Gastrocnemius medialis (tissue), 4 donors: ENCODE data around the gene GLUD1. TPM values are rescaled to one million over a fixed set of nuclear protein-coding genes. Genes with fewer than 3 reads are reported as not detected.
"Not testable (repeated sequence)": the region's sequence is repeated elsewhere in the genome, so short reads cannot be mapped to it uniquely, and the experiment has no call there.

Source experiments
- ATAC-seq, 2 donors: fragments of 150-250 bp; one replicate each; pipeline ENCODE4 v1.9.1; 2016
- DNase-seq, 2 donors: peaks; one replicate each; pipeline ENCODE4 v3.0.0-alpha.2; 2019
- H3K27ac ChIP-seq, 4 donors: fragments of 200-600 bp; sonication (generic); 1 replicate in 1 of 4; 2 replicates in 3 of 4; pipeline ENCODE4 v1.5.1; 2016 to 2018; ENCODE audit warnings: mild to moderate bottlenecking in 2 of 4, moderate library complexity in 1 of 4
- H3K27me3 ChIP-seq, 3 donors: fragments of 200-600 bp; sonication (generic) in 2 of 3; 1 replicate in 1 of 3; 2 replicates in 2 of 3; pipeline versions ENCODE4 v1.5.1 to v1.6.0; 2016 to 2019; ENCODE audit warnings: mild to moderate bottlenecking in 1 of 3, moderate library complexity in 1 of 3
- H3K36me3 ChIP-seq, 2 donors: fragments of 200-600 bp; sonication (generic) in 1 of 2; one replicate each; pipeline ENCODE4 v1.5.1; 2017 to 2018
- H3K4me1 ChIP-seq, 2 donors: fragments of 200-600 bp; sonication (generic) in 1 of 2; one replicate each; pipeline ENCODE4 v1.5.1; 2016 to 2017; ENCODE audit warnings: mild to moderate bottlenecking in 2 of 2
- H3K4me3 ChIP-seq, 4 donors: fragments of 200-600 bp; sonication (generic) in 3 of 4; 1 replicate in 1 of 4; 2 replicates in 3 of 4; pipeline ENCODE4 v1.5.1; 2016 to 2019; ENCODE audit warnings: mild to moderate bottlenecking in 2 of 4
- H3K9me3 ChIP-seq, 3 donors: fragments of 200-600 bp; sonication (generic) in 2 of 3; 1 replicate in 1 of 3; 2 replicates in 2 of 3; pipeline ENCODE4 v1.5.1; 2016 to 2019
- POLR2A ChIP-seq, 2 donors: fragments of 450-650 bp; IDR thresholded peaks; one replicate each; pipeline ENCODE4 v1.6.1; 2017; ENCODE audit warnings: antibody characterized with exemption in 2 of 2, mild to moderate bottlenecking in 2 of 2, moderate library complexity in 2 of 2
- in situ Hi-C, 4 donors: fragments of 200-750 bp; cut with MboI; loops; one replicate each; pipeline versions ENCODE4 v1.15.0 to v1.8.0; 2017; ENCODE audit warnings: low sequenced_read_pairs in 4 of 4
- intact Hi-C: fragments of 100-400 bp; cut with DNase I; formaldehyde crosslinking; loops from one replicate; pipeline ENCODE4 v1.15.1; 2023; ENCODE audit warnings: low total_unique reads
- total RNA-seq, 4 donors: library from RNA; depleted of rRNA; stranded (reverse); fragments of >200 nt; gene quantifications; one replicate each; pipeline versions ENCODE4 v1.1.0 to v1.2.3, GENCODE V29; 2016
- TF ChIP-seq, protein P1 (sequence below), 5 experiments: fragments of 450-650 bp in 3 of 5; fragments of 200-600 bp in 2 of 5; sonication (generic) in 2 of 5; IDR thresholded peaks in 4 of 5; conservative IDR thresholded peaks in 1 of 5; 1 replicate in 4 of 5; 2 replicates in 1 of 5; pipeline ENCODE4 v1.5.1; 2016 to 2019; ENCODE audit warnings: antibody characterized with exemption in 5 of 5, mild to moderate bottlenecking in 3 of 5, moderate library complexity in 3 of 5

Gene GLUD1
- total RNA-seq = 10 to 100 TPM; 69.2 to 80.1 (median 77.2) TPM

DNA sequence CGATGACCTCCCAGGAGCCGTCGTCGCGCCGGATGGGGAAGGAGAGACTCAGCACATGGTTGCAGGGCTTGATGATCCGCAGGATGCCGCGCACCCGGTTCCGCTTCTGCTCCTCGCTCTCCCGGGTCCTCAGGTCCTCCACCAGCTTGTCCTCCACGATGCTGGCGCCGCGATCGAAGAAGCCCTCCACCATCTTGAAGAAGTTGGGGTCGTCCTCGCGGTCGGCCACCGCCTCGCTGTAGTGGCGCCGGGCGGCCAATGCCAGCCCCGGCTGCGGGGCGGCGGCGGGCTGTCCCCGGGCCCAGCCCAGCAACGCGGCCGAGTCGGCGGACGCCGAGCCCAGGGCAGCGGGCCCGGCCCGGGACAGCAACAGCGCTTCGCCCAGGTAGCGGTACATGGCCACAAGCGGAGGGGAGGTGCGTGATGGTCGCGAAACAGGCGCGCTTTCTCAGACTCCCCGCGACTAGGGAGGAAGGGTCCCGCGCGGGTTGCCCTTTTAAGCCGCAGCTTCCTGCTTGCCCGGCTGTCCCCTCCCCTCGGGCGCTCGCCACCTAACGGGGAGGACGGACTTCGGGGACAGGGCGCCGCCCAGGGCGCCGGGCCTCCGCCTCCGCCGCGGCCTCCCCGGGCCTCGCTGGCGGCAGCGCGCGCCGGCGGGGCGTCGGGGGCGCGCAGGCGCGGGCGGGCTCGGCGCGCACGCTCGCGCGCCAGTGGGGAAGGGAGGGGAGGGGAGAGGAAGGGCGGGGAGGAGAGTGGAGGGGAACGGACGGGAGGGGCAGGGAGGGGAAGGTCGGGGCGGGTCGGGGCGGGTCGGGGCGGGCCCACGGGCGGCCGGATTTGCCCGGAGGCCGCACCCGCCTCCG is at the start of gene GLUD1, which contains the start of gene SHLD2:
Gene GLUD1, minus strand, starts transcription at position 471 of the 863 bp plus-strand sequence. Its CDS starts 74 bp downstream, at position 397.
Gene SHLD2, plus strand, starts transcription at position 834 of the 863 bp plus-strand sequence. CDS start 56,149 bp downstream, outside the sequence.
- in situ Hi-C loops = loop anchor here in 1 of 4 donors (25.0 kb wide), 1 partner anchor 157 kb away; no protein-coding TSS in a partner anchor

DNA sequence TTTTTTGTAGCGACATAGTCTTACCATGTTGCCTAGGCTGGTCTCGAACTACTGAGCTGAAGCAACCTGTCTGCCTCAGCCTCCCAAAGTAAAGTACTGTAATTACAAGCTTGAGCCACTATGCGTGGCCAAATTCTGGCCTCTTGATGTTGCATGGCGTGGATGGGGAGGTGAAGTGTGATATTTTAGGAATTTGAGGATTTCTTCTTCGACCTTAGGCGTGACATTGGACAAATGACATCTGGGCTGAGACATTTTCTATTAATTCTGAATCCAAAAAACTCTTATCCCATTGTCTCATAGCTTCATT is 48.4 kb upstream of the GLUD1 start:
- DNase-seq, H3K27me3 ChIP-seq, H3K4me3 ChIP-seq, H3K9me3 ChIP-seq, H3K36me3 ChIP-seq, intact Hi-C loops, H3K4me1 ChIP-seq, ATAC-seq, in situ Hi-C loops, H3K27ac ChIP-seq: not testable (repeated sequence)

More for the DNA sequence above, at the start of gene GLUD1, which contains the start of gene SHLD2:
- peak; percentile 88 to 89 for DNase-seq
- peak; percentile 83 to 87 for ATAC-seq
- intact Hi-C loops = loop anchor here (1.0 to 10.0 kb wide), 3 partner anchors 123 to 560 kb away; partner anchors contain the start of gene BMPR1A
- peaks cover 0 to 3% of the 10 kb centered on the region in 2 donors for H3K36me3 ChIP-seq
- H3K27ac ChIP-seq = peak within 1 kb of the TSS; percentile 95 to 99 (median 97)
- peaks cover 12 to 30% of the 10 kb centered on the region in 2 donors for H3K4me1 ChIP-seq
- peak within 1 kb of the TSS; percentile 82 to 94 (median 86) for H3K4me3 ChIP-seq
- no peaks in the 10 kb centered on the region for H3K27me3 ChIP-seq
- TF ChIP-seq POLR2A (IDR thresholded peaks at IDR 0.05) = peak; percentile 82 to 84
- TF ChIP-seq, protein P1, sequence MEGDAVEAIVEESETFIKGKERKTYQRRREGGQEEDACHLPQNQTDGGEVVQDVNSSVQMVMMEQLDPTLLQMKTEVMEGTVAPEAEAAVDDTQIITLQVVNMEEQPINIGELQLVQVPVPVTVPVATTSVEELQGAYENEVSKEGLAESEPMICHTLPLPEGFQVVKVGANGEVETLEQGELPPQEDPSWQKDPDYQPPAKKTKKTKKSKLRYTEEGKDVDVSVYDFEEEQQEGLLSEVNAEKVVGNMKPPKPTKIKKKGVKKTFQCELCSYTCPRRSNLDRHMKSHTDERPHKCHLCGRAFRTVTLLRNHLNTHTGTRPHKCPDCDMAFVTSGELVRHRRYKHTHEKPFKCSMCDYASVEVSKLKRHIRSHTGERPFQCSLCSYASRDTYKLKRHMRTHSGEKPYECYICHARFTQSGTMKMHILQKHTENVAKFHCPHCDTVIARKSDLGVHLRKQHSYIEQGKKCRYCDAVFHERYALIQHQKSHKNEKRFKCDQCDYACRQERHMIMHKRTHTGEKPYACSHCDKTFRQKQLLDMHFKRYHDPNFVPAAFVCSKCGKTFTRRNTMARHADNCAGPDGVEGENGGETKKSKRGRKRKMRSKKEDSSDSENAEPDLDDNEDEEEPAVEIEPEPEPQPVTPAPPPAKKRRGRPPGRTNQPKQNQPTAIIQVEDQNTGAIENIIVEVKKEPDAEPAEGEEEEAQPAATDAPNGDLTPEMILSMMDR (IDR thresholded peaks at IDR 0.05 in 4 of 5, conservative IDR thresholded peaks at IDR 0.05 in 1 of 5) = peak in 1 of 5 experiments; percentile 19
- no peaks in the 10 kb centered on the region for H3K9me3 ChIP-seq

DNA sequence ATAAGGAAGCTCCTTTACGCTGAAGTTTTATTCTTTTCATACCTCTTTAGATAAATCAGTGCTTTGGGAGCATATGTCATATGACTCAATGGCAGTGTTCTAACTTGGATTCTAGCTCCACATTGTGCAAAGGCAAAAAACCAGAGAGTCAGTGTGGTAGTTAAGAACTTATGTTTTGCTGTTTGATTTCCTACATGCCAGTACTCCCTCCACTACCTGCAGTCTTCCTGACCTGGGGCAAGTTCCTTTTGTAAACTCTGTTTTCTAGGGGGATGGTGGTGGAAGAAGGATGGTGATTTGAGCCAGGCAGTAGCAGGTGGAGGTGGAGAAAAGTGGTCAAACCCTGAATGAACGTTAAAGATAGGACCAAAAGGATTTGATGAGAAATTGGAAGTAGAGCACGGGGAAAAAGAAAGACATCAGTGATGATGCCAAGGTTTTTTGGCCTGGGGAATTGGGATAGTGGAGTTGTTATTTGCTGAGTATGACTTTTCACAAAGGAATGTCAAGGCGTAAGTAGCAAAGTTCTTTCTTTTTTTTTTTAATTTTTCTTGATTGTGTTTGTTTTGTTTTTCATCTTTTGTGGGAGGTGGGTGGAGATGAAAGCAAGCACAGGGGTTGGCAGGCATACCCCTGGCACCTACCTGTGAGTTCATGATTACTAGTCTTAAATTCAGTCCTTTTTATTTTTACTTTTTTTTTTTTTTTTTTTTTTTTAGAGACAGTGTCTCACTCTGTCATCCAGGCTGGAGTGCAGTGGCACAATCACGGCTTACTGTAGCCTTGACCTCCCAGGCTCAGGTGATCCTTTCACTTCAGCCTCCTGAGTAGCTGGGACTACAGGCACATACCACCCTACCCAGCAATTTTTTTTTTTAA is 47.8 kb upstream of the GLUD1 start:
- DNase-seq = not testable (repeated sequence)
- ATAC-seq = peak; percentile 55 to 56

DNA sequence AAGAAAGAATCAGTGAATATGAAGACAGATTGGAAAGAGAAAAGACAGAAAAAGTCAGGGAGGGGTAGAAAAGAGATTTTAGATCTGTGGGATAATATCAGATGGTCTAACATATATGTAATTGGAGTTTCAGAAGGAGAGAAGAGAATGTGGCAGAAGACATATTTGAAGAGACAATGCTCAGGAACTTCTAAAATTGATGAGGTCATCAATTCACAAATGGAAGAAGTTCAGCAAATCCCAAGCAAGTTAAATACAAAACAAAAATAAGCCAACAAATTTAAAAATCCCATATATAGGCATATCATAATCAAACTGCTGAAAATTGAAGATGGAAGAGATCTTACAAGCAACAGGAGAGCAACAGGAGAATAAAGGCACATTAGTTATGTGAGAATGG is 42.8 kb upstream of the GLUD1 start:
- H3K27ac ChIP-seq, intact Hi-C loops, H3K36me3 ChIP-seq, H3K27me3 ChIP-seq, DNase-seq, in situ Hi-C loops, H3K9me3 ChIP-seq, H3K4me3 ChIP-seq, ATAC-seq: not testable (repeated sequence)
- H3K4me1 ChIP-seq = peaks cover 6 to 14% of the 10 kb centered on the region in 2 donors

More for the DNA sequence above, 47.8 kb upstream of the GLUD1 start:
- H3K9me3 ChIP-seq, H3K27me3 ChIP-seq, H3K36me3 ChIP-seq, H3K27ac ChIP-seq, H3K4me1 ChIP-seq, H3K4me3 ChIP-seq, intact Hi-C loops, in situ Hi-C loops: not testable (repeated sequence)

DNA sequence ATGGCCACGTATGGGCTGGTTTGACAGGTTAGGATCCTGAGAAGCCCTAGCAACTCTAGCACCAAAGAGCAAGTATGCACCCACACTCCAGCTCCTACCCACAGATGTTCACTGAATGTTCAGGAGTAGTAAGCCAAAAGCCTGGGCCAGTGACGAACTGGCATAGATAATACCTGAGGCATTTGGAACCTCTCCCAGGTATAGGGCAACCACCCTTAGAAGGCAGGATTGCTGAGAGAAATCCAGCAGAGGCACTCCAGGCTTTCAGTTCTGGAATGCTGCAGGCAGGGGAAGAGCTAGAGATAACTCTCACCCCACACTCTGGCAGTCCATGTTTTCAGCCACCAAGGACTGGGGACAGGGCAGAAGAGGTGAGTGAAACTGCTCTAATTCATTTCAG is 39.8 kb upstream of the GLUD1 start:
- intact Hi-C loops, H3K9me3 ChIP-seq, ATAC-seq, DNase-seq, H3K27ac ChIP-seq, H3K27me3 ChIP-seq, H3K4me3 ChIP-seq, H3K36me3 ChIP-seq, in situ Hi-C loops: not testable (repeated sequence)
- H3K4me1 ChIP-seq = peaks cover 9 to 14% of the 10 kb centered on the region in 2 donors

DNA sequence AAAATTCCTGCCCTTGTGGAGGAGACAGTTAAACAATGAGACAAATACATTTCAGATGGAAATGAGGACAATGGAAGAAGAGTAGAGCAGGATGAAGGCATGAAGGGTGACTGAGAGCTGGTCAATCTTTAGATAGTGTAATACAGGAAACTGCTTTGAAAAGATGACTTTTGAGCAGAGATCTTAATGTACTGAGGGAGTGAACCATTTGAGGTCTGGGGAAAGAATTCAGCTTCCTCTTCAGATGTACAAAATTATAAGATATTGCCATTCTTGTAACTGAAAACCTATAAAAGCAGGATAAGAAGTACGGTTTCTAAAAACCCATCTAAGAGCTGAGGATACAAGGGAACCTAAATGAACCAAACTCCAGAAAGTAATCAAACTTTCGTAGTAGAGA is 39.3 kb upstream of the GLUD1 start:
- ATAC-seq, H3K27me3 ChIP-seq, DNase-seq, intact Hi-C loops, H3K9me3 ChIP-seq, in situ Hi-C loops, H3K36me3 ChIP-seq, H3K4me3 ChIP-seq, H3K27ac ChIP-seq: not testable (repeated sequence)
- H3K4me1 ChIP-seq = peaks cover 9 to 14% of the 10 kb centered on the region in 2 donors

DNA sequence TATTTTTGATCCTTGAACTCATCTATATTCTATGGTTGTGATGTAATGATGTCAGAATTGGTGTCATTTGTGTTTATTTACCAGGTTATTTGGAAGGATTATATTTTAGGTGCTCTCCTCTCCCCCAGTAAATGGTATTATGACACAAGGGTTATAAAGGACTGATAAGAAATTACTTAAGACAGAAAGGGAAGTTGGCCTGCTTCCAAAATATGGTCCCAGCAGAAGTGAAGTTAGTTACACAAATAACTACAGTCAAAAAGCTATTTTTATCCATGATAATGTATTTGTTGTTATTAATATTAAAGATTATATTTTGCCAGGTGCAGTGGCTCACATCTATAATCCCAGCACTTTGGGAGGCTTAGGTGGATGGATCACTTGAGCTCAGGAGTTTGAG is 37.5 kb upstream of the GLUD1 start:
- not testable (repeated sequence) for ATAC-seq, DNase-seq

DNA sequence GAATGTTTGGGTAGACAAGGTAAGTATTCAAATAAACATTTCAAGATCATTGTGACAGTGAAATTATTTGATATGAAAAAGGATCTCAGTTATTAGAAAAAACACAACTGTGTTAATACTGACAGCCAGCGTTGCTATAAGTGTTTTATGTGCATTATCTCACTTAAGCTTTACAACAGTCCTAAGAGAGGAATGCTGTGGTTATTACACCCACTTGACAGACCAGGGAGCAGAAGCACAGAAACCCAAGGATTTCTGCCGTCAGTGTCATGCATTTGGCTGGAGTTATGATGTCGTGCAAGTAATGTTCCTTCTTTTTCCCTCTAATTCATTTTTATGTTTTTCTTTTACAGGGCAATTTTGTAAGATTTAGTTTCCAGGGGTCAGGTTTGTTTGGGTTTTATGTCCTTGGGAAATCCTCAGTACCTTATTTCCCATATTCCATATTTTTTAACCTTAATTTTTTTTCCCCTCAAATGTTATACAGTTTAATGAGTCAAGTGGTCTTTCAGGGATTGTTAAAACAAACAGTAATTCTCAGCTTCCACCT is 33.0 kb upstream of the GLUD1 start:
- H3K36me3 ChIP-seq, H3K27ac ChIP-seq, H3K27me3 ChIP-seq, H3K4me3 ChIP-seq, intact Hi-C loops, in situ Hi-C loops, H3K9me3 ChIP-seq, DNase-seq, ATAC-seq, H3K4me1 ChIP-seq: not testable (repeated sequence)

More for the DNA sequence above, 37.5 kb upstream of the GLUD1 start:
- H3K27ac ChIP-seq, H3K9me3 ChIP-seq, H3K4me3 ChIP-seq, intact Hi-C loops, in situ Hi-C loops, H3K36me3 ChIP-seq, H3K27me3 ChIP-seq: not testable (repeated sequence)
- peaks cover 9 to 14% of the 10 kb centered on the region in 2 donors for H3K4me1 ChIP-seq

DNA sequence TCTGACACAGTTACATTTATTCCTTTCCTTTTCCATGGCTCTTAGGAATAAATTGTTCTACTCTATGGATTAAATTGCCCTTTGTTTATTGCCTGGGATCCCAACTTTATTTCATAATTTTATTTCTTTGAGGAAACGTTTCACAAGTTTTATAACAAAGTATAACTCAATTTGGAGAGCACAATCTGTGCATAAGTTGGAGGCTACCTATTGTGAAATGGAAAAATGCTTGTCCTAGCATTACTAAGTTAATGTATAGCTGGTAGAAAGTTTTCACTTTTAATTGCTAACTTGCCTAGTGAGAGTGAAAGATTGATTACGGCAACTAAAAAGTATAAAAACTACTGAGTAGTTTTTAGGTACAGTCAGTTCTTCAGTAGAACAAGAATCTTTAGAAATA is 32.4 kb upstream of the GLUD1 start:
- in situ Hi-C loops, DNase-seq, H3K4me3 ChIP-seq, H3K27me3 ChIP-seq, ATAC-seq, H3K36me3 ChIP-seq, H3K9me3 ChIP-seq, H3K27ac ChIP-seq, intact Hi-C loops, H3K4me1 ChIP-seq: not testable (repeated sequence)

DNA sequence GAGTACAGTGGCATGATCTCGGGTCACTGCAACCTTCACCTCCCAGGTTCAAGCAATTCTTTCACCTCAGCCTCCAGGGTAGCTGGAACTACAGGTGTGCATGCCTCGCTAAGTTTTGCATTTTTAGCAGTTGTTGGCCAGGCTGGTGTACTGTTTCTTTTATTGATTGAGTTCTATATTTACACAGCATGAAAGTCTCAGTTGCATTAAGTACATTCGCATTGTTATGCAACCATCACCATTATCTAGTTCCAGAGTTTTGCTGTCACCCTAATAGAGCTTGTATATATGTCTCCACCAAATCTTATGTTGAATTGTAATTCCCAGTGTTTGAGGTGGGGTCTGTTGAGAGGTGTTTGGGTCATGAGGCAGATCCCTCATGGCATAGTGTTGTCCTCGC is 28.7 kb upstream of the GLUD1 start:
- ATAC-seq, H3K27ac ChIP-seq, H3K36me3 ChIP-seq, in situ Hi-C loops, H3K4me3 ChIP-seq, H3K9me3 ChIP-seq, DNase-seq, intact Hi-C loops, H3K27me3 ChIP-seq, H3K4me1 ChIP-seq: not testable (repeated sequence)
